HG03103 (cell line): ENCODE measurements around the gene CELA2B.
"Not testable (repeated sequence)": the region's sequence is repeated elsewhere in the genome, so short reads cannot be mapped to it uniquely, and the experiment has no call there.

Experiments
- ATAC-seq: cut with Tn5 transposase; IDR thresholded peaks from one replicate; pipeline ENCODE4 v1.9.1; 2021; ENCODE audit warnings: low read depth; ENCODE audit not compliant: unreplicated experiment

The CELA2B gene

DNA sequence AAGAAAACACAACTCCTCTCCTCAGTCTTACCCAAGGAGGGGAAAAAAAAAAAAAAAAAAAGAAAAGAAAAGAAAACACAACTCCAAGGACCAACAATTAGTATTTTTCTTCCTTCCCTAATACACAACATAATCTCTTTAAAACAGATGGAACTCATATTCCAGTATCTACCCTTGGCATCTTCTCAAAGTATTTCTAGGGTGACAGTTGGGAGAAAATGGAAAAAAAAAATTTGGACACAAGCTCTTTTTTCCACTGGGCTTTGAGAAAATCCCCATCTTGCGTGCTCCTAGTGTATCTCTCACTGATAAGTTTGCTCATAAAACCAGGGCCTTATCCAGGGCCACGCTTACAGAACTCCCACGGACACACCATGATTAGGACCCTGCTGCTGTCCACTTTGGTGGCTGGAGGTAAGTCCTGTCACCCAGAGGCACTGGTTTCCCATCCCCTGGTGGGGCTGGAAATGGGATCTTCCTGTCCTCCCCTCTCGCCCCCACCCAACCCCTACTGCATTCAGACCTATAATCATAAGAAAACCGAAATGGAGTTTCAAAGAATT lies at the start of gene CELA2B:
TSS of gene CELA2B (plus strand) at position 353 of the 563 bp plus-strand sequence. CDS start at position 375, 22 bp downstream.
- no peak for ATAC-seq

DNA sequence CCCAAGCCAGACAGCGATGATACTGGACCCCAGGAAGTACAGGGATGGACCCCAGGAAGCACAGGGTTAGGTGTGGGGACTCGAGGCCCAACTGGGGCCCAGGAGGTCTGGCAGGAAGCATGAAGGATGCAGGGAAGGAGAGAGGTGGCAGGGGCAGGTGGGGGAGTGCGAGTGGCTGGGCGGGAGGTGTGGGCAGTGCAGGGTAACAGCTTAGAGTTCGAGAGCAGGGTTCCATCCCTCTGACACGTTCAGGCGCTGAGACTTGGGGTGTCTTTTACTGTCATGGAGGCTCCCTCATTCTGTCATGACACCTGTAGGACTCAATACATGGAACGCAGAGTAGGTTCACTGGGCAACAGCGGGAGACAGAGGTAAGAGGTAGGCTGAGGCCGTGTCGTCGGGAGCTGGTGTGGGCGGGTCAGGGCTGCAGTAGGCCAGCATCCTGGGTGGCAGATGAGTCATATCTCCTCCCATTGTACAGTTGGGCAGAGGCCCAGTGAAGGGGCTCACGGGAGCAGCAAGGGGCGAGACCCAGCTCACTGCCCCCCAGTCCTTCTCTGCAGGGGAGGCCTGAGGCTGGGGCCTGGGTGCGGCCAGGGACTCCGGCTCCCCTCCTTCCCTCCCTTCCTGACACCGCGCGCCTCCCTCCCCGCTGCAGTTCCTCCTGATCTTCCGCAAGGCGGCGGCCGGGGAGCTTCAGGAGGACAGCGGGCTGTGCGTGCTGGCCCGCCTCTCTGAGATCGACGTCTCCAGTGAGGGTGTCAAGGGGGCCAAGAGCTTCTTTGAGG lies 49.2 kb upstream of the CELA2B start:
- no peak for ATAC-seq

DNA sequence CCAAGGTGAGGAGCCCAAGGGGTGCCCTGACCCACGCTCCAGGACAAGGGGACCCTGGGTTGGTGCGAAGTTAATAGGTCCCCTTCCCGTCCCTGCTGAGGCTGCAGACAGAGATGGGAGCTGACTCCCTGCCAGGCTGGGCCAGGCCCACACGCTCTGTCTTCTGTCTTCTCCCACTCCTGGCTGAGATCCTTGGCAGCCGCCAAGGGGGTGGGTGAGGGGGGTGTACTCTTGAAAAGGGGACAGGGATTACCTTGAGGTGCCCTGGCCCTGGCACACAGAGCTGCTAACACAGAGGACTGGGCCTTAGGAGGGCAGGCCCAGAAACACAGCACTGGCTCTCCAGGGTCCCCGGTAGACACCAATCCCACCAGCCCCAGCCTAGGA lies 48.6 kb upstream of the CELA2B start:
- no peak for ATAC-seq

DNA sequence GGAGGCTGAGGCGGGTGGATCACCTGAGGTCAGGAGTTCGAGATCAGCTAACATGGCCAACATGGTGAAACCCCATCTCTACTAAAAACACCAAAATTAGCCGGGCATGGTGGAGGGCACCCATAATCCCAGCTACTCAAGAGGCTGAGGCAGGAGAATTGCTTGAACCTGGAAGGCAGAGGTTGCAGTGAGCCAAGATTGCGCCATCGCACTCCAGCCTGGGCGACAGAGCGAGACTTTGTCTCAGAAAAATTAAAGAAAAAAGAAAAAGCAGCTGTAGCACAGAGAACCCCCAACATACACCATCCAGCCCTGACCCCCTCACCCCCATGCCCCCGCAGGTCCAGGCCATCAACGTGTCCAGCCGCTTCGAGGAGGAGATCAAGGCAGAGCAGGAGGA lies 47.7 kb upstream of the CELA2B start:
- not testable (repeated sequence) for ATAC-seq

DNA sequence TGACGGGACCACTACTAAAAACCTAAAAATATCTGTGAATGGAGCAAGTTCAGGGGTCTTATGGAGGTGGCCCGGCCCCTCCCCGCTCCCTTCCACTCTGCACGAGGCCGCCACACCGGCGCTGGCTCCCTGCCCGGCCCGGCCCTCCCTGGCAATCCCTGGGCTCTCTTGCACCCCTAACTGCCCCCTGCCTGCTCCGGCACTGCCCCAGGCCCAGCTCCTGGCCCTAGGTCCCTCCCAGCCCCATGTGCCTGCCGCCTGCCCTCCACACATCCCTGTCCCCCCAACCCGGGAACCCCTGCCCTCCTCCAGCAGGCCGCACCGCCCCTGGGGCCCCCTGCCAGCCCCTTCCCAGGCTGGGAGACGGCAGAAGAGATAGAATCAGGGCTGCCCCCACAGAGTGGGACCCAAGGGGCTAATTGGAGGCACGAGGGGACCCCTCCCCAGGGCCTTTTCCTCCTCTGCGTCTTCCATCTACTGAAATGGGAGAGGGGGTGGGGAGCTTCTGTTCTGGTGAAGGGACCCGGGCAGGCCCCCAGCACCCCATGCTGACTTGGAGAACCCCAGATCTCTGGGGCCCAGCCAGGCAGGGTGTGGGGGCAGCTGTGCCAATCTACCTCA lies 47.0 kb upstream of the CELA2B start:
- no peak for ATAC-seq

DNA sequence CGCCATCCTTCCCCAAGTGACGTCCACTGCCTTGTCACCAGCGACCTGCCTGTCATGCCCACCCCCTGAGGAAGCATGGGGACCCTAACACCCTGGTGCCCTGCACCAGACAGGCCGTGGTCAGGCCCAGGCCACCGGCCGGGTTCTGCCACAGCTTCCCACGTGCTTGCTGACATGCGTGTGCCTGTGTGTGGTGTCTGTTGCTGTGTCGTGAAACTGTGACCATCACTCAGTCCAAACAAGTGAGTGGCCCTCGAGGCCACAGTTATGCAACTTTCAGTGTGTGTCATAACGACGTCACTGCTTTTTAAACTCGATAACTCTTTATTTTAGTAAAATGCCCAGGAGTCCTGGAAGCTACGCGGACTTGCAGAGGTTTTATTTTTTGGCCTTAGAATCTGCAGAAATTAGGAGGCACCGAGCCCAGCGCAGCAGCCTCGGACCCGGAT lies 46.2 kb upstream of the CELA2B start:
- no peak for ATAC-seq

DNA sequence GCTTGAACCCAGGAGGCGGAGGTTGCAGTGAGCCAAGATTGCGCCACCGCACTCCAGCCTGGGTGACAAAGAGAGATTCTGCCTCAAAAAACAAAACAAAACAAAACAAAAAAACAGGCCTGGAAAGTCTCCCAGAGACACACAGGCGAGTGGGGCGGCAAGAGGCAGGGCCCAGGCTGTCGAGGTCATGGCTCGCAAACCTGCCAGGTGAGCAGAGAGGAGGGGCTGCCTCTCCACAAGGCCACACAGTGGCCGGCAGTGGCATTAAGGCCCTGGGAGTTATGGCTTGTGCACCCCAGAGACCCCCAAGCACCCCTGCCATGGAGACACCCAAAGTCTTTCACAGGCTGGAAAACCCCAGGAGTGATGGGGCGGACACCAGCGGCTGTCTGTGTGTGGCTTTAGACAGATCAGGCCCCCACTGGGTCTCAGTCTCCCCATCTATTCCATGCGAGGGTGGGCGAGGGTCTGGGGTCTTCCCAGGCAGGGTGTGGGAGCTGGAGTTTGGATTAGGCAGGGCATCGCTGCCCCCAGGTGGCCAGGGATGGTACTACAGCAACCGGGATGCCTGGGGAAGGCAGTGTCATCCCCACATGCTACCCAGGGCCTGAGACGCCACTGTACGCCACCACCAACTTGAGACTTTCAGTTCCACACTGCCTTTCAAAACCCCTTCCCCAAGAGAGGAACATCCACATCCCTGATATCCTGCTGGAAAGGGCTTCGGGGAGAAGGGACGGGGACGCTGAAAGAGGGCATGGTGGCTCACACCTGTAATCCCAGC lies 44.9 kb upstream of the CELA2B start:
- ATAC-seq: no peak

DNA sequence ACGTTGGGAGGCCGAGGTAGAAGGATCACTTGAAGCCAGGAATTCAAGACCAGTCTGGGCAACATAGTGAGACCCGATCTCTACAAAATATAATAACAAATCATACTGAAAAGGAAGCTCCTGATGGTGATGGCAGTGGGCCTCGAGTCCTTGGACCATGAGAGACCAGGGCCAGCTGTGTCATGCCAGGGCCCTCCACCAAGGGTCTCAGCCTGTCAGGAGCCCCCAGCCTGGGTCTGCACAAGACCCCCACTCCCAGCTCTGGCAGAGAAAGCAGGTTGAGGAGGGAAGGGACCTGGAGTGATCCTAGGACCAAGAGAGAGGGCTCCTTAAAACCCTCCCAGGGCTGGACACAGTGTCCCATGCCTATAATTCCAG lies 44.3 kb upstream of the CELA2B start:
- no peak for ATAC-seq

DNA sequence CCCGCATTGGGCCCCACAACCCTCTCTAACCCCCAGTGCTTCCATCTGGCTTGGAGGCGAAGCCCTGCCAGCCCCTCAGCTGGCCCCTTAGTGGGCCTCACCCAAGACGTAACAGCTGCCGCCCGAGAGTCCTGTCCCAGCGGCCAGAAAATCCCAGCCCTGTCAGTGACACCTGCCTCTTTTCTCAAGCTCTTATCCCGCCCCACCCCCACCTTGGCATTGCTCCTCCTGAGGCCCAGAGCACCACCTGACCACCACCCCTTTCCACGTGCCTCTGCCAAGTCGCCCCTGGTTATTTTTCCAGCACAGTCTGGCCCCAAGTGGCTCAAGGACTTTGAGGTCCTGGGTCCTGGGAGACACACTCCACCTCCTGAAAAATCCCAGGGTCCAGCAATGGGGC lies 43.6 kb upstream of the CELA2B start:
- ATAC-seq: no peak

DNA sequence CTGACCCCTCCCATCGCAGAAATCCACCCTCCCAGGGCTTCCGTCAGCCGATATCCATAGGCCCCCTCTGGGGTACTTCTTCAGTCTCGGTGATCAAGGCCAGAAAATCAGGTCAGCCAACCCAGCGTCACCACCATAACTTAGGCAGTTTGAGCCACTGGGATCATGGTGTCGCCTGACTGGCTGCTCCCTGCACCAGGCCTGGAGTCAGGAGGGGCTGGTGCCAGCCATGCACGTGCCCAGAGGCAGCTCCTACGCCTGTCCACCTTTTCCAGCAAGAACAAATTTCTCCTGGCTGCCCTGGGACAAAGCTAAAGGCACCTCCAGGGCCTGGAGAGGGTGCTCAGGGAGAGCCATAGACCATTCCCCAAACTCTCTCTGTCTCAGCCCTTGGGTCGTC lies 42.4 kb upstream of the CELA2B start:
- no peak for ATAC-seq

DNA sequence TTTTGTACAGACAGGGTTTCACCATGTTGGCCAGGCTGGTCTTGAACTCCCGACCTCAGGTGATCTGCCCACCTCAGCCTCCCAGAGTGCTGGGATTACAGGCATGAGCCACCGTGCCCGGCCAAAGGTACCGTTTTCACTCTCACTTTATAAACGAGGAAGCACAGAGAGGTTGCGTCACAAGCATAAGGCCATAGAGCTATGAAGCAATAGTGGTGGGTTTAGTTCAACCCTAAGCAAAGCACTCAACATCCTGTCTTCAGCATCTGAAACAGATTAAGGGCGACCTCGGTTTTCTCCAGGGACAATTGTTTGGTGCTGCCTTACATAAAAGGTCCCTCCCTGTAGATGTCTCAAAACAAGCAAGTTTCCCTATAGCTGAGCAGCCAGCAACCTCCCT lies 41.2 kb upstream of the CELA2B start:
- ATAC-seq: not testable (repeated sequence)

DNA sequence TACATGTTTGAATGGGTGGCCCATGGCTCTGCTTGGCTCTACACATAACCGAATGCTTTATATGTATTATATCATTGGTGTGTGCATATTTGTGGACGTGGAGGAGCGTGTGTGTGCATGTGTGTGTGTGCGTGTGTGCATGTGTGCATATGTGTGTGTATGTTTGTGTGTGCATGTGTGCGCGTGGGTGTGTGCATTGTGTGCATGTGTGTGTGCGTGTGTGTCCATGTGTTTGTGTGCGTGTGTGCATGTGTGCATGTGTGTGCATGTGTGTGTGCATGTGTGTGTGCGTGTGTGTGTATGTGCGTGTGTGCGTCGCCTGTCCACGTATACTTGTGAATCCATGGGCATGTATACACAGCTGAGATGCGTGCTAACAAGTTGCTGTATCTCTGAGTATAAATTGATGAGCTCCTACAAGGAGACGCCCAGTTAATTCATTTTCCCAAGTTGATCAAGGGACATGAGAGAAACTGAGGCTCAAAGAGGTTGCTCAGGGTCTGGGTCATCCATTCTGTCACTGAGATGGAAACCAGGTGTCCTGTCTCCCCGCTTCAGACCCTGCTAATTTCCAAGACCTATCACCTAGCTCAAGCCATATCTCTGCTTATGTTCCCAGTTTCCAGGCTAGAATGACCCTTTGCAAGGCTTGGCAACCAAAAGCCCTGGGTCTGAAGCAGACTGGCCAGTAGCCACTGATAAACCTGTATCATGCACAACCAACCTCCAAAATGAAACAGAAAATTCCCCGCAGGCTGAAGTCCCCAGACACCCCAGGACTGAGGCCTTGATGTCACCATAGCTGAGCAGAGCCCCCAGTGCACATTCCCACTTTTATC lies 40.4 kb upstream of the CELA2B start:
- ATAC-seq: no peak

DNA sequence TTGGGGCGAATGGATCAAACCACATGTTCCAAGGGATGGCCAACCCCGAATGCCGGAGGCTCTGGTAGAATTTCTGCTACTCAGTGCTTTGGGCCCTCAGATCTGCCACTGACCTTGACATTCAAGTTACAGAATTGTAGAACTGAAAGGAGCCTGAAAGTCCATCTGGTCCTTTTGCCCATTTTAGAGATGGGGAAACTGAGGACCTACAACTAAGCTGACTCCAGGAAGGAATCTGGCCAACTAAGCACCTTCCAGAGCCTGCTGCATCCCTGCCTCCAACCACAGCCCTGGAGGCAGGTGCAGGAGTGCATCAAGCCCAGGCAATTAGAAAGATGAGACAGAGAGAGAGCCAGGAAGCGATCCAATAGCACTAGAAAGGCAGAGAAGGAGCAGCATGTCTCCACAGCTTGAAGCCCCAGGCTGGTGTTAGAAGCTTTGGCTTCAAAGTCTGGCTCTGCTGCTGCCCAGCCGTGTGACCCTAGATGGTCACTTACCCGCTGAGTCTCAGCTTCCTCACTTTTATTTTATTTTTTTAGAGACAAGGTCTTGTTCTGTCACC lies 38.9 kb upstream of the CELA2B start:
- ATAC-seq: no peak

DNA sequence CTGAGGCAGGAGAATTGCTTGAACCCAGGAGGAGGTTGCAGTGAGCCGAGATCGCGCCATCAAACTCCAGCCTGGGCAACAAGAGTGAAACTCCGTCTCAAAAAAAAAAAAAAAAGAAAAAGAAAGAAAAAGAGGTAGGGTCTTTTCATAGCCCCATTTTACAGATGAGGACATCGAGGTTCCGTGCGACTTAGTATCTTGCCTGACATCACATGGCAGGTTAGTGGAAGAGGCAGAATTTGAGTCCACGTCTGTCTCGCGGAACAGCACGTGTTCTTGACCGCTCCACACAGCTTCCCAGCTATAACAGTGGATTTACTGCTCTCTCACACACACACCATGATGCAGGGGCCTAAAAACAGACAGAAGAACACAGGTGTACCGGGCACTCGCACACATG lies 36.6 kb upstream of the CELA2B start:
- ATAC-seq: no peak

DNA sequence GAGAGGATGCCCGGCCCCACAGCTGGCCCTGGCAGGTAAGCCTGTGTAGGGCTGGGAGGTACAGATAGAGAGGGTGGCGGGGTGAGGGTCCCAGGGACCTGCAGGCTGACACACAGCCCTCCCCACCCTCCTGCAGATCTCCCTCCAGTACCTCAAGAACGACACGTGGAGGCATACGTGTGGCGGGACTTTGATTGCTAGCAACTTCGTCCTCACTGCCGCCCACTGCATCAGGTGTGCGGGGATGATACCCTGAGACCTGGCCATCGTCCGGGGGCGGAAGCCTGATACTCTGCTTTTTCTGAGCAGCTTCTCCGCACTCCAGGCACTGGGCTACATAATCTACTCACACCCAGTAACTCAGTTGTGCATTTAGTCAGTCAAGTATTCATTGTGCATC lies 35.5 kb upstream of the CELA2B start:
- ATAC-seq: no peak

DNA sequence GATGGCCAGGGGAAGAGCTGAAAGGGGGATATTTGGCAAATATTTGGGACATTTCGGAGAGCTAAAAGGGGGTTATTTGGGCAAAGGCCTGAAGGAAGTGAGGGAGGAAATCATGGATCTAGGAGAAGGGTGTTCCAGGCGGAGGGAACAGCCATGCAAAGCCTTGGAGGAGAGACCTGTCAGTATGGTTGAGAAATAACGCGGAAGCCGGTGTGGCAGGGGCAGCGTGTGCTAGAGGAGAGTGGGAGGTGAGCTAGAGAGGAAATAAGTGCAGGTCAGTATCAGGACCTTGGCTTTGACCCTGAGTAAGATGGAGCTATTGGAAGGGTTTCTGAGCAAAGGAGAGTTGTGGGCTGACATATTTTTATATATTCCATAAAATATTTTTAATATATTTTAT lies 34.7 kb upstream of the CELA2B start:
- no peak for ATAC-seq

DNA sequence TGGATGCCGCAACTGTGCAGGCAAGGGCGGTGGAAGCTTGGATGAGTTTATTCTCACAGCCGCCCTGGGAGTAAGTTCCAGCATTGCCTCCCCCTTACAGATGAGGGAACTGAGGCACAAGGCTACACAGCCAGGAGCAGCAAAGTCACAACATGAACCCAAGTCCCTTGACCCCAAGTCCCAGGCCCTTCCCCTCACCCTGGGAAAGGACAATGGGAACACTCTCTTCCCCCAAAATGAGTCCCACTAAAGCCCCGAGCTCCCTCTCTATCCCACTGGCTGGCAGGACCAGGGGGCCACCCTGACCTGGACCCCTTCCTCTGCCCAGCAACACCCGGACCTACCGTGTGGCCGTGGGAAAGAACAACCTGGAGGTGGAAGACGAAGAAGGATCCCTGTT lies 33.8 kb upstream of the CELA2B start:
- ATAC-seq: no peak

DNA sequence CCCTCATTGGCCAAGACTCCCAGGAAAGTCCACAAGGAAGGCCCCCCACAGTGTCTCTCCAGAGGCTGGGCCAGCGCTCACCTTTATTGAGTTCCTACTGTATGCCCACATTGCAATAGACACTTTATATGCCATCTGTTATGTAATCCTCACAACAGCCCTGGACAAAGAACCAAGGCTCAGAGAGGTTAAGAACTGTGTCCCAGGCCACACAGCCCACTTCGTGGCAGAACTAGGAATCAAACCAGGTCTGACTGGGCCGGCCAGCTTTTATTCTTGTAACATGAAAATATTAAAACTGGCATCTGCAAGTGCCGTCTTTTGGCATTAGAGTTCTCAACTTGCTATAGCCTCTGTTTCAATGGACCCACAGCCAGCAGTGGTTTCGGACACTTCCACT lies 33.1 kb upstream of the CELA2B start:
- ATAC-seq: no peak

DNA sequence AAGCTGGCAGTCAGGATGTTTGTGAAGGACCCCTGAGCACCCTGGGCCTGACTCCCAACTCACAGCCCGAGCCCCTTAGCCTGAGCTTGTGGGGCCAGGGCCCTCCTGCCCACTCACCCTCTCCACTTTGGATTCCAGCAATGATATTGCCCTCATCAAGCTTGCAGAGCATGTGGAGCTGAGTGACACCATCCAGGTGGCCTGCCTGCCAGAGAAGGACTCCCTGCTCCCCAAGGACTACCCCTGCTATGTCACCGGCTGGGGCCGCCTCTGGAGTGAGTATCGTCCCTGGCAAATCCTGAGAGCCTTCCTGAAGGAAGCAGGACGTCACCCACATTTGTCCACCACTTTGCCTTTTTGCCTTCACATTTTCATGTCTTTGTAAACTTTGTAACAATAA lies 32.6 kb upstream of the CELA2B start:
- no peak for ATAC-seq
